H1 (cell line): ENCODE measurements around the gene CSNK1G2. TPM values are rescaled to one million over a fixed set of nuclear protein-coding genes. Genes with fewer than 3 reads are reported as not detected.
A peak's percentile ranks its signal among the peaks of the same experiment; 100 is the strongest.

ENCODE experiments used
- CTCF ChIA-PET: fragments of 300-600 bp; sonication (Branson Sonifier 250); formaldehyde crosslinking; loops from one replicate; lab custom pipeline; 2021; ENCODE audit not compliant: partially characterized antibody; lab: Charles Lee
- POLR2A ChIA-PET: fragments of 300-600 bp; sonication (Branson Sonifier 250); formaldehyde crosslinking; loops from one replicate; lab custom pipeline; 2021; ENCODE audit warnings: inconsistent platforms; ENCODE audit not compliant: partially characterized antibody; lab: Charles Lee
- DNase-seq, 2 experiments: peaks; one replicate each; pipeline versions ENCODE4 v3.0.0 to v3.0.0-alpha.2; 2010 to 2022; ENCODE audit warnings: low spot score in 2 of 2, low read depth in 1 of 2, mixed read lengths in 1 of 2
- FAIRE-seq: peaks from 2 replicates; lab custom pipeline; 2011; peaks lifted over from hg19 to GRCh38; lab: Jason Lieb, UNC
- H2AFZ ChIP-seq: 2 replicates; pipeline ENCODE4 v1.8.1; 2012; ENCODE audit warnings: low read length, inconsistent platforms
- H2AK5ac ChIP-seq: 2 replicates; pipeline ENCODE4 v1.6.1; 2013; ENCODE audit warnings: low read depth, low read length
- H2BK120ac ChIP-seq: replicated peaks from 2 replicates; pipeline ENCODE3; 2013; ENCODE audit warnings: low read depth, low read length, inconsistent platforms
- H2BK12ac ChIP-seq: 2 replicates; pipeline ENCODE4 v1.6.1; 2013; ENCODE audit warnings: low read depth, low read length
- H2BK15ac ChIP-seq: 2 replicates; pipeline ENCODE4 v1.6.1; 2013; ENCODE audit warnings: low read length
- H2BK20ac ChIP-seq: 2 replicates; pipeline ENCODE4 v1.6.1; 2013; ENCODE audit warnings: low read length
- H2BK5ac ChIP-seq: 2 replicates; pipeline ENCODE4 v1.6.1; 2013; ENCODE audit warnings: low read depth, low read length
- H3K14ac ChIP-seq: 2 replicates; pipeline ENCODE4 v1.6.1; 2013; ENCODE audit warnings: inconsistent platforms; ENCODE audit not compliant: insufficient read length
- H3K18ac ChIP-seq: 2 replicates; pipeline ENCODE4 v1.6.1; 2013; ENCODE audit warnings: low read length; ENCODE audit errors: extremely low read depth
- H3K23ac ChIP-seq: 2 replicates; pipeline ENCODE4 v1.6.1; 2013; ENCODE audit warnings: inconsistent platforms; ENCODE audit not compliant: insufficient read length
- H3K23me2 ChIP-seq: 2 replicates; pipeline ENCODE4 v1.6.1; 2013; ENCODE audit warnings: low read depth, low read length
- H3K27ac ChIP-seq: 2 replicates; pipeline ENCODE4 v1.6.1; 2011; ENCODE audit warnings: low read depth, low read length, inconsistent platforms
- H3K27me3 ChIP-seq, 4 experiments: replicated peaks in 1 of 4; 1 replicate in 1 of 4; 2 replicates in 3 of 4; pipeline versions ENCODE4 v1.6.1 to v1.8.1; 2011 to 2013; ENCODE audit warnings: low read length in 3 of 4, mild to moderate bottlenecking in 3 of 4, inconsistent platforms in 2 of 4, mixed read lengths in 2 of 4, moderate library complexity in 1 of 4; ENCODE audit not compliant: control insufficient read depth in 3 of 4, insufficient read depth in 3 of 4; ENCODE audit errors: extremely low read depth in 1 of 4
- H3K36me3 ChIP-seq, 4 experiments: 2 replicates each; pipeline versions ENCODE4 v1.6.1 to v1.8.1; 2011 to 2013; ENCODE audit warnings: mild to moderate bottlenecking in 4 of 4, low read length in 3 of 4, moderate library complexity in 2 of 4, control low read depth in 1 of 4, inconsistent platforms in 1 of 4; ENCODE audit not compliant: insufficient read depth in 4 of 4, control insufficient read depth in 2 of 4
- H3K4ac ChIP-seq: replicated peaks from 2 replicates; pipeline ENCODE3; 2013; ENCODE audit warnings: low read length, low read depth, mixed read lengths, inconsistent platforms; ENCODE audit not compliant: insufficient read length
- H3K4me1 ChIP-seq, 4 experiments: replicated peaks in 1 of 4; 1 replicate in 1 of 4; 2 replicates in 3 of 4; pipeline versions ENCODE4 v1.6.1 to v1.8.1; 2011 to 2013; ENCODE audit warnings: low read length in 3 of 4, inconsistent platforms in 2 of 4, mixed read lengths in 1 of 4; ENCODE audit not compliant: insufficient read depth in 4 of 4, control insufficient read depth in 3 of 4
- H3K4me2 ChIP-seq, 2 experiments: 2 replicates each; pipeline versions ENCODE4 v1.6.1 to v1.8.1; 2011 to 2013; ENCODE audit warnings: low read depth in 2 of 2, low read length in 2 of 2, control low read depth in 1 of 2, inconsistent platforms in 1 of 2, mild to moderate bottlenecking in 1 of 2; ENCODE audit not compliant: insufficient read depth in 1 of 2
- H3K4me3 ChIP-seq, 4 experiments: fragments of 200-600, 300-600 bp in 1 of 4; sonication (generic), shearing (Covaris generic), sonication (Bioruptor Twin) in 1 of 4; 2 replicates each; pipeline versions ENCODE4 v1.5.1 to v1.8.1; 2011 to 2016; ENCODE audit warnings: low read length in 4 of 4, low read depth in 3 of 4, control low read depth in 2 of 4, inconsistent platforms in 2 of 4, mild to moderate bottlenecking in 2 of 4, mixed read lengths in 1 of 4, moderate library complexity in 1 of 4; ENCODE audit not compliant: insufficient read depth in 2 of 4; ENCODE audit errors: extremely low read depth in 1 of 4
- H3K56ac ChIP-seq: replicated peaks from 2 replicates; pipeline ENCODE3; 2013; ENCODE audit warnings: low read depth, mild to moderate bottlenecking, mixed read lengths, low read length, inconsistent platforms; ENCODE audit not compliant: insufficient read length
- H3K79me1 ChIP-seq: 2 replicates; pipeline ENCODE4 v1.6.1; 2013; ENCODE audit warnings: low read depth, low read length, control low read depth
- H3K79me2 ChIP-seq, 2 experiments: 2 replicates each; pipeline versions ENCODE4 v1.6.1 to v1.8.1; 2012 to 2013; ENCODE audit warnings: low read length in 2 of 2, mild to moderate bottlenecking in 2 of 2, inconsistent platforms in 1 of 2; ENCODE audit not compliant: insufficient read depth in 2 of 2, control insufficient read depth in 1 of 2
- H3K9ac ChIP-seq, 4 experiments: replicated peaks in 1 of 4; 1 replicate in 1 of 4; 2 replicates in 3 of 4; pipeline versions ENCODE4 v1.6.1 to v1.8.1; 2011 to 2013; ENCODE audit warnings: low read depth in 3 of 4, low read length in 3 of 4, control low read depth in 2 of 4, mild to moderate bottlenecking in 2 of 4, moderate library complexity in 2 of 4, inconsistent platforms in 1 of 4; ENCODE audit errors: extremely low read depth in 1 of 4
- H3K9me3 ChIP-seq, 2 experiments: 2 replicates each; pipeline versions ENCODE4 v1.6.1 to v1.8.1; 2012 to 2013; ENCODE audit warnings: mild to moderate bottlenecking in 2 of 2, moderate library complexity in 2 of 2, control low read depth in 1 of 2, inconsistent platforms in 1 of 2, low read depth in 1 of 2, low read length in 1 of 2, mixed read lengths in 1 of 2; ENCODE audit not compliant: insufficient read depth in 2 of 2
- H4K20me1 ChIP-seq, 2 experiments: replicated peaks in 1 of 2; 2 replicates each; pipeline versions ENCODE3 to v1.8.1; 2011 to 2013; ENCODE audit warnings: inconsistent platforms in 2 of 2, low read length in 2 of 2, mild to moderate bottlenecking in 1 of 2; ENCODE audit not compliant: insufficient read depth in 2 of 2, control insufficient read depth in 1 of 2
- H4K5ac ChIP-seq: 2 replicates; pipeline ENCODE4 v1.6.1; 2013; ENCODE audit warnings: low read length, low read depth, mixed read lengths, inconsistent platforms; ENCODE audit not compliant: insufficient read length
- H4K8ac ChIP-seq: 2 replicates; pipeline ENCODE4 v1.8.0; 2013; ENCODE audit warnings: mild to moderate bottlenecking, moderate library complexity, low read length, inconsistent platforms; ENCODE audit not compliant: insufficient read depth; ENCODE audit errors: extremely low read depth
- H4K91ac ChIP-seq: replicated peaks from 2 replicates; pipeline ENCODE3; 2013; ENCODE audit warnings: low read length, mixed read lengths, inconsistent platforms; ENCODE audit not compliant: insufficient read length
- CEBPB ChIP-seq: IDR thresholded peaks from 2 replicates; pipeline ENCODE4 v1.6.1; 2012; ENCODE audit warnings: low read depth, low read length
- EGR1 ChIP-seq: IDR thresholded peaks from 2 replicates; pipeline ENCODE4 v1.6.1; 2011; ENCODE audit warnings: low read depth, low read length, borderline replicate concordance
- KDM5A ChIP-seq: fragments of 200-600 bp; IDR thresholded peaks from 2 replicates; pipeline ENCODE4 v1.7.1; 2012; ENCODE audit warnings: mild to moderate bottlenecking, low read length, inconsistent platforms, mixed read lengths
- RFX5 ChIP-seq: IDR thresholded peaks from 2 replicates; pipeline ENCODE4 v1.6.1; 2011; ENCODE audit warnings: low read depth, low read length, improper control_type of control experiment, borderline replicate concordance
- SAP30 ChIP-seq: fragments of 300-600 bp; sonication (generic); IDR thresholded peaks from 2 replicates; pipeline ENCODE4 v1.7.1; 2012; ENCODE audit warnings: low read length, moderate library complexity, mild to moderate bottlenecking, inconsistent platforms; ENCODE audit not compliant: insufficient read depth, insufficient replicate concordance
- TAF1 ChIP-seq: IDR thresholded peaks from 2 replicates; pipeline ENCODE4 v1.6.1; 2011; ENCODE audit warnings: mild to moderate bottlenecking, low read depth, low read length
- WGBS, 2 experiments: shearing (Covaris generic) in 1 of 2; methylation state at CpG; one replicate each; pipeline versions ENCODE4 v1.1.6 to v1.1.7; 2013 to 2015; ENCODE audit warnings: low lambda C conversion rate in 2 of 2, mixed read lengths in 2 of 2, inconsistent platforms in 1 of 2, low coverage in 1 of 2, missing lambda C conversion rate in 1 of 2; ENCODE audit not compliant: insufficient replicate concordance in 2 of 2, insufficient coverage in 1 of 2, insufficient read length in 1 of 2; ENCODE audit errors: extremely low coverage in 1 of 2, missing lambda C conversion rate in 1 of 2; 5-methylcytosine and 5-hydroxymethylcytosine counted together
- polyA plus RNA-seq, 7 experiments: library from polyadenylated mRNA; depleted of rRNA in 3 of 7; stranded (reverse) in 5 of 7; unstranded in 2 of 7; fragments of >200 nt in 5 of 7; fragments of 200-250 nt in 2 of 7; gene quantifications; 1 replicate in 5 of 7; 2 replicates in 1 of 7; 4 replicates in 1 of 7; pipeline versions ENCODE4 v1.2.1 to v1.2.3, GENCODE V29; 2011 to 2013; ENCODE audit warnings: missing spikeins in 2 of 7, mixed read lengths in 2 of 7
- total RNA-seq: library from RNA; stranded (reverse); fragmentation: NEBNext Ultra II Directional; extraction: Animal tissue kit (Norgen Biotek cat#: 25700); gene quantifications from 2 replicates; pipeline ENCODE4 v1.2.1, GENCODE V29; 2021

Gene CSNK1G2
- total and polyA plus RNA-seq, 2 of the 8 experiments (the other 6 are each of a cell fraction or from before 2014, with no cell fraction given) = 99.5 to 130 TPM

DNA sequence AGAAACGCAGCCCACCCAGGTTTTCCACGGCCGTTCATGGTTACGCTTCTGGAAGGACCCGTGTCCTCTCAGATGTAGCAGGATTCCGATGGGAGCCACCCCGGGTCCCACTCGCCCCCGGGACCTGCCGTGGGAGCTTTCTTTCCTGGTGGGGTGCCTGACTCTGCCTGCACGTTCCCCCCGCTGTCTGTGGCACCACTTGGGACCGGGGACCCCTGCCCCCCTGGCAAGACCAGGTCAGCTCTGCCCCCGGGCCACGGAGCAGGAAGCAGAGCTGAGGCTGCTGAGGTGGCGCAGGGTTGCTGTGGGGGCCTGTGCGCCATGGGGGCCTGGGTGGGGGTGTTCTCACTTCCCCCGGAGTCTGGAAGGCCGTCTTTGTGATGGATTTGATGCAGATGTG, 12.1 kb downstream of the CSNK1G2 start:
- H2BK120ac ChIP-seq = no peak overlapping the region
- no peak overlapping the region for H3K27ac ChIP-seq
- WGBS, 2 experiments = 95% methylated on average over 19 of the region's 19 CpGs; no CpG with 5 or more reads in 1 of the 2 experiments
- no peaks in the 10 kb centered on the region; a peak in 1 of 8 replicates for H3K36me3 ChIP-seq
- H3K4me1 ChIP-seq = peaks cover 0 to 14% (median 9%) of the 10 kb centered on the region in 4 experiments; a peak in 5 of 7 replicates
- ChIA-PET POLR2A (interaction anchor here (1.1 to 1.3 kb wide), 2 partner anchors 8 to 11 kb away, joined by 3 read pairs; no protein-coding TSS in a partner anchor), CTCF (interaction anchor here (0.7 to 2.1 kb wide), 7 partner anchors 7 to 89 kb away, joined by 3 to 8 read pairs (median 3); no protein-coding TSS in a partner anchor)
- H4K8ac ChIP-seq = peak overlapping the region; percentile 89
- H3K14ac ChIP-seq = no peak overlapping the region
- no peak overlapping the region for H2BK15ac ChIP-seq
- no peak overlapping the region for H3K4ac ChIP-seq
- no peak overlapping the region for H2AFZ ChIP-seq
- no peak overlapping the region for H3K4me2 ChIP-seq
- H2BK5ac ChIP-seq = no peak overlapping the region; the same call in 1 of the 2 replicates
- no peak for FAIRE-seq
- no peak overlapping the region for H3K4me3 ChIP-seq
- TF ChIP-seq RFX5 (no peak), EGR1 (no peak), KDM5A (no peak), TAF1 (no peak), SAP30 (no peak), CEBPB (no peak)
- TF ChIP-seq, all 59 proteins: peak for 0
- no peak overlapping the region for H3K23ac ChIP-seq
- no peaks in the 10 kb centered on the region; a peak in 1 of 4 replicates for H3K9me3 ChIP-seq
- H4K91ac ChIP-seq = no peak overlapping the region
- no peak for DNase-seq
- H4K5ac ChIP-seq = no peak overlapping the region
- no peaks in the 10 kb centered on the region for H3K27me3 ChIP-seq
- H2BK20ac ChIP-seq = no peak overlapping the region
- H2AK5ac ChIP-seq = no peak overlapping the region
- no peaks in the 10 kb centered on the region for H3K23me2 ChIP-seq
- no peak overlapping the region for H3K56ac ChIP-seq
- no peak overlapping the region for H3K18ac ChIP-seq
- H3K79me1 ChIP-seq = peaks cover 34% of the 10 kb centered on the region
- peaks cover 42 to 97% of the 10 kb centered on the region in 2 experiments for H3K79me2 ChIP-seq
- H2BK12ac ChIP-seq = no peak overlapping the region
- peaks cover 51 to 66% of the 10 kb centered on the region in 2 experiments for H4K20me1 ChIP-seq
- no peak overlapping the region for H3K9ac ChIP-seq
